Measurements from ENCODE around the gene NME8.
"Not testable (repeated sequence)": the region's sequence is repeated elsewhere in the genome, so short reads cannot be mapped to it uniquely, and the experiment has no call there.

Gene NME8, protein sequence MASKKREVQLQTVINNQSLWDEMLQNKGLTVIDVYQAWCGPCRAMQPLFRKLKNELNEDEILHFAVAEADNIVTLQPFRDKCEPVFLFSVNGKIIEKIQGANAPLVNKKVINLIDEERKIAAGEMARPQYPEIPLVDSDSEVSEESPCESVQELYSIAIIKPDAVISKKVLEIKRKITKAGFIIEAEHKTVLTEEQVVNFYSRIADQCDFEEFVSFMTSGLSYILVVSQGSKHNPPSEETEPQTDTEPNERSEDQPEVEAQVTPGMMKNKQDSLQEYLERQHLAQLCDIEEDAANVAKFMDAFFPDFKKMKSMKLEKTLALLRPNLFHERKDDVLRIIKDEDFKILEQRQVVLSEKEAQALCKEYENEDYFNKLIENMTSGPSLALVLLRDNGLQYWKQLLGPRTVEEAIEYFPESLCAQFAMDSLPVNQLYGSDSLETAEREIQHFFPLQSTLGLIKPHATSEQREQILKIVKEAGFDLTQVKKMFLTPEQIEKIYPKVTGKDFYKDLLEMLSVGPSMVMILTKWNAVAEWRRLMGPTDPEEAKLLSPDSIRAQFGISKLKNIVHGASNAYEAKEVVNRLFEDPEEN

DNA sequence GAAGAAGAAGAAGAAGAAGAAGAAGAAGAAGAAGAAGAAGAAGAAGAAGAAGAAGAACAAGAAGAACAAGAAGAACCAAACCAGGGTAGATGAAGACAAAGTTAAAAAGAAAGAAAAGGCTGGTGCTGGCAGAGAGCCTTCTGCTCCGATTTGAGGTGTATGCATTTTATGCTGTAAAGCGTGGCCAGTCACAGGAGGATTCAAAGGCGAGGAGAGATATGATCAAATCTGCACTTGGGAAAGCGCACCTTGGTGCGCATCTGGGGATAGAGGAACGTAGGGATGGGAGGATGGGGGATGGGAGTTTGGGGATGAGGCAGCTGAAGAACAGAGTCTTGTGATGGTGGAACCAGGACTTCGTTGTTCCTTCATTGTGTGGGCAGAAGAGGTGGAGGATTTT is at the start of gene NME8:
NME8 (plus strand) TSS at position 301 of the 400 bp plus-strand sequence. CDS start 1,670 bp downstream, outside the sequence.
- DNase-seq (ENCODE audit: low read depth) = no peak

DNA sequence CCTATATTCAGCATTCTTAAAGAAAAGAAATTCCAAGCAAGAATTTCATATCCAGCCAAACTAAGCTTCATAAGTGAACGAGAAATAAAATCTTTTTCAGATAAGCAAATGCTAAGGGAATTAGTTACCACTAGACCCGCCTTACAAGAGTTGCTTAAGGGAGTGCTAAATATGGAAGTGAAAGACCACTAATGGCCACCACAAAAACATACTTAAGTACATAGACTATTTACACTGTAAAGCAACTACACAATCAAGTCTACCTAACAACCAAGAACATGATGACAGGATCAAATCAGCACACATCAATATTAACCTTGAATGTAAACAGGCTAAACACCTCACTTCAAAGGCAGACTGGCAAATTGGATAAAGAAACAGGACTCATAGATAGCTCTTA is 42.2 kb upstream of the NME8 start:
- no peak for DNase-seq (ENCODE audit: low read depth)

DNA sequence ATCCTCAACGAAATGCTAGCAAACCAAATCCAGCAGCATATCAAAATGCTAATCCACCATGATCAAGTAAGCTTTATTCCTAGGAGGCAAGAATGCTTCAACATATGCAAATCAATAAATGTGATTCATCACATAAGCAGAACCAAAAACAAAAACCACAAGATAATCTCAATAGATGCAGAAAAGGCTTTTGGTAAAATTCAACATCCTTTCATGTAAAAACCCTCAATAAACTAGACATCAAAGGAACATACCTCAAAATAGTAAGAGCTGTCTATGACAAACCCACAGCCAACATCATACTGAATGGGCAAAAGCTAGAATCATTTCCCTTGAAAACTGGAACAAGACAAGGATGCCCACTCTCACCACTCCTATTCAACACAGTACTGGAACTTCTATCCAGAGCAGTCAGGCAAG is 36.2 kb upstream of the NME8 start:
- DNase-seq (ENCODE audit: low read depth) = not testable (repeated sequence)

DNA sequence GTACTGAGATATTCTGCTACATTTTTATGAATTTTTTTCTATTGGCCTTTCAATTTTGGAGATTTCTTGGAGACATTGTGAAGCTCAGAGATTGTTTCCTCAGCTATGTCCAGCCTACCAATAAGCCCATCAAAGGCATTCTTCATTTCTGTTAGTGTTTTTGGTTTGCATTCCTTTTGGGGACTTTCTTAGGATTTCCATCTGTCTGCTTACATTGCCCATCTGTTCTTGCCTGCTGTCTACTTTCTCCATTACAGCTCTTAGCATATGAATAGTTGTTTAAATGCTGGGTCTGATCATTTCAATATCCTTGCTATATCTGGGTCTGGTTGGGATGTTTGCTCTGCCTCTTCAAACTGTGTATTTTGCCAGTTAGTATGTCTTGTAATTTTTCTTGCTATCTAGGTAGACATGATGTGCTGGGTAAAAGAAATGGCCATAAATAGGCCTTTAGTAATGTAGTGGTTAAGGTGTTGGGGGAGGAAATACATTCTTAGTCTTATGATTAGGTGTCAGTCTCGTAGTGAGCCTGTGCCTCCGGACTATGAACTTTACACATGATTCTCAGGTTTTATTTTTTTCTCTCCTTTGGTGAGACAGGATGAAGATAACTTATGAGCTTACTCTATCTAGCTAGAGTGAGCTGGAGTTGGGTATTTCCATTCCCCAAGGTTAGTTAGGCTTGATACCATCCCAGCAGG is 32.6 kb upstream of the NME8 start:
- DNase-seq (ENCODE audit: low read depth) = no peak

DNA sequence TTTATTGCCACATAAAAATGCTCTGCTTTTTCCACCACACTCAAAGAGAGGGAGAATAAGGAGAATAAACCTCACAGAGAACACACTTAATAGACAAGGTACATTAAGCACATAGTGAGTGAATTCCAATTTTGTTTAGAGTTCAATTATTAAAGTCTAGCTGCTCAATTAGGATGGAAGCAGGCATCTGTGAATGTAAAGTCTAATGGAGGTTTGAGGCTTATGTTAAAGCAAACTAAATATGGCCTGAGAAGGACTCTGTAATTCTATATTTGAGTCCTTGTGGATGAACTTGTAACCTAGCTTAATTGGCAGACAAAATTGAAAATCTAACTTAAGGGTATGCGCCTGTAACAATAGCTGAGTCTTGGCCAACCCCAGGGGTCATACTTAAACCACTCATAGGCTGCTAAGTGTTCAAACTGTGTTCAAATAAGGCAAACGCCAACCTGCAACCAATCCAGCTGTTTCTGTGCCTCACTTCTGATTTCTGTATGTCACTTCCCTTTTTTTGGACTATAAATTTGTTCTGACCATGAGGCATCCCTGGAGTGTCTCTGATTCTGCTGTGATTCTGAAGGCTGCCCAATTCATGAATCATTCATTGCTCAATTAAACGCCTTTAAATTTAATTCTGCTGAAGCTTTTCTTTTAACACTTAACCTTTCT is 31.3 kb upstream of the NME8 start:
- no peak for DNase-seq (ENCODE audit: low read depth)

DNA sequence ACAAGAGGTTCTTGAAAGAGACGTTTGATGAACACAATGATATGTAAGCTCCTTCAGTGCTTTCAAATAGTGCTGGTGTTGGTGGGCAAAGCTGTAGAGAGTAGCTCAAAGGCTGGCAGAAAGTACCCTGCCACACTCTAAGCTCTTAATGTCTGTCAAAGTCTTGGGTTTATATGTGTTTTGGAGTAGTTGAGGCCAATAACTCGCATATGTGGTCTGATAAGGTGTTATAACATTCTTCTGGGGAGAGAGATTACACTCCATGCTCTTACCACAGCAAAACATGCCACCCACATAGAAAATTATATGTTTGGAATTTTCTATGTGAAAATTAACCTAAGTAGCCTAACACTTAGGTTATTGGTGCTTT is 30.8 kb upstream of the NME8 start:
- DNase-seq (ENCODE audit: low read depth) = no peak

DNA sequence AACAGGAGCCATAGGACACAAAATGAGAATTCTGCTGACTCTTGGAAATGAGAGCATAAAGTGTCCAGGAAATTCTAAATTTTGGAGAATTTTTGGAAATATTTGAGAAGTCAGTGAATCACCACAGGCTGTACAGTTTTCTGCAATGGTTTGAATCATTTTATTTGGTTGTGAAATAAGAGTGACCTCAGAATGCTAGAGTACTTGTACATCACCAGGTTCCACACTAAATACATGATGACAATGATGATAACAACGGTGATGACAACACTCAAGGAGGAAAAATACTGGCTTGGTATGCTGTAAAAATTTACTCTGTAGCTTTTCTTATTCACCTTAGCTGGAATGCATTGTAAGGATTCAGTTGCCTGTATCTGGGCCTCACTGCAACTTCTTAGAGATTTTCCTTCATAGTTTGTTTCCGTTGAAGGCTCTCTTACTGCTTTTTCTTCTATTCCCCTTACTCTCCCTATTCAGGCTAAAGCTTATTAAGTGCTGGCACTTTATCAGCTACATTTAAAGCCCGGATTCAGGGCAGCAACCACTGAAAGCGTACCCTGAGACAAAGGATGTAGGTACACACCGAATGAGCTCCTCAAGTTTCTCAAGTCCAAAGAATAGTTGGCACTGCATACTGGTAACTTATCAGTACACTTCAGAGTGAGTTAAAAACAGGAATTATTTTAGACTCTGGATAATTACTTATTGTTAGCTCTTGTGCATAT is 30.2 kb upstream of the NME8 start:
- DNase-seq (ENCODE audit: low read depth) = no peak

DNA sequence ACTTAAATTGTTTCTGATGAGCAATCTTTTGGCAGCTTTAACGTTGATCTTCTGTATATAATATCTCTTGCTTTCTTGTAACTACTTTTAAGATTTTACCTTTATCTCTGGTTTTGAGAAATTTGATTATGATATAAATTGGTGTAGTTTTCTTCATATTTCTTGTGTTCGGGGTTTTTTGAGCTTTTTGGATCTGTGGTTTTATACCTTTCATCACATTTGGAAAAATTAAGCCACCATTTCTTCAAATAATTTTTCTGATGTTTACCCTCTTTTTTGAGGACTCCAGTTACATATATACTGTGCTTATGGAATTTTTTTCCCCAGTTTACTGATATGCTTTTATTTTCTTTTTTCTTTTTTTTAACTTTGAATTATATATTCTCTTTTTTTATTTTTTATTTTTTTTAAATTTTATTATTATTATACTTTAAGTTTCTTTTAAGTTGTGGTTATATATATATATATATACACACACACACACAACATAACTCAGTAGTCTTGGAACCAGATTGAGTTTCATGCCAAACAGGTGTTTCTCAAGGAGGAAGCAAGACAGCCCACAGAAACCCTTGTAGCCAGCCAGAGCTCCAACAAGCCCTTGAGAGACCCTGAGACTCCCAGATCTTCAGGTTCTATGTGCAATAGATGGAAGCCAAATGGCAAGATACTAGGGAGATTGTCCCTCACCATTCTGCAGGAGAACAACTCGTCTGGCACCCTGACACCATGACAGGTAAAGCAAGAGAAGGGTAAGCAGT is 27.5 kb upstream of the NME8 start:
- no peak for DNase-seq (ENCODE audit: low read depth)

DNA sequence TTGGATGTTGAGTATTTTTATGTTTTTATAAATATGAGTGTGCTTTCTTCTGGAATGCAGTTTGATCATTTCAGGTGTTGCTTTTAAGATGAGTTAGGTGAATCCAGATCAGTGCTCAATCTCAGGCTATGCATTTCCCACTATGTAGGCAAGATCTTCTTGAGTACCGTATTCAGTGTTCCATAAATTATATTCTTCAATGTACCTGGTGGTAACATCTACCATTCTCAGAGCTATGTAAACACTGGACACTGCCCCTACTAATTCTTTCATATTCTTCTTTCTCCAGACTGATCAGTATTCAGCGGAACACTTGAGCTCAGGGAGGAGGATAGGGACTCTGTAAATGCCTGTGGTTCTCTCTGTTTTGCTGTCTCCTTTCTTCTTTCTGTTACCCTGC is 25.5 kb upstream of the NME8 start:
- no peak for DNase-seq (ENCODE audit: low read depth)

DNA sequence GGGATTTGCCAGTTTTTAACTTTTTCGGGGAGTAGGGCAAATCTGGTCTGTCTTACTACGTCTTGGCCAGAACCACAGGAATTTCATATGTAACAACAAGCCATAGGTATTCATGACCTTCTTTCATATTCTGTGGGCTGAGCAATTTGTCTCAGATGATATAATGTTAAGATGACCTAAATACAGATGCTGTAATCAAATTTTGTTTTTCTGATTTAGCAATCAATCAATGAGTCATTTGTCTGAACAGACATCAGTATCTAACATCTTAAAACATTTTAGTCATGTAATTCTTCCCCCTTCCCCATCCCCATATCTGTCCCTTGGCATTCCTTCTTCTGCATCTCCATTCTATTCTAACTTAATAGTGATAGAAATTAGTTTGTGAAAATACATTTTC is 24.8 kb upstream of the NME8 start:
- no peak for DNase-seq (ENCODE audit: low read depth)

DNA sequence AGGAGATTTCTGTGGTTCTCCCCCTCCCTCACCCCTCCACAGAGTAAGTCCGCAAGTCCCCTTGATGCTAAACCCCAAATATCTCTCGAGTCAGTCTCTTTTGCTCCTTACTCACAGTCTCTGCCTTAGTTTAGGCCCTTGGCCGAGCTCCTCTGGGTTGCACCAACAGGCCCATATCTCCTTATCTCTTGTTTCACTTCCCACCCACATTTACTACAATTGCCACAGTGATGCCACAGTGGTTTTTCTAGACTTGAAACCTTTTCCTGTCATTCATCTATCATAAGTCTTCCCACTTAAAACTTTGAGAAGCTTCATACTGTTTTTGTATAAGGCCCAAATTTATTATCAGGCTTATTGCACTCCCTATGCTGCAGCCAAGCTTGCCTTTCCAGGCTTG is 23.4 kb upstream of the NME8 start:
- no peak for DNase-seq (ENCODE audit: low read depth)

DNA sequence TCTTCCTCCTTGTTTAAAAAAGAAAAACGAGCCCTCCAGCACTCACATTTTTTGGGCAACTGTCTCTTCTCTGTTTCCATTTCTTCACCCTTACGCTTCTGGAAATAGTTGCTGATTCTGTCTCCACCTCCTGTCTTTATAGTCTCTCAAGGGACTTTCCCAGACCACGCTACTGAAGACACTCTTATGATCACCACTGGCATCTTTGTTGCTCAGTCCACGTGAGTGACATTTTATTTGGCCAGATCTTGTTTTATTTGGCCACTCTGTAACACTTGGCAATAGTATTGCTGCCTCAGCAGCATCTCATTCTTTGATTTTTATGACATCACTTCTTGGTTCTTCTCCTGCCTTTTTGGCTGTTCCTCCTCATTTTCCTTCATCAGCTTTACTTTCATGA is 21.6 kb upstream of the NME8 start:
- DNase-seq (ENCODE audit: low read depth) = no peak

DNA sequence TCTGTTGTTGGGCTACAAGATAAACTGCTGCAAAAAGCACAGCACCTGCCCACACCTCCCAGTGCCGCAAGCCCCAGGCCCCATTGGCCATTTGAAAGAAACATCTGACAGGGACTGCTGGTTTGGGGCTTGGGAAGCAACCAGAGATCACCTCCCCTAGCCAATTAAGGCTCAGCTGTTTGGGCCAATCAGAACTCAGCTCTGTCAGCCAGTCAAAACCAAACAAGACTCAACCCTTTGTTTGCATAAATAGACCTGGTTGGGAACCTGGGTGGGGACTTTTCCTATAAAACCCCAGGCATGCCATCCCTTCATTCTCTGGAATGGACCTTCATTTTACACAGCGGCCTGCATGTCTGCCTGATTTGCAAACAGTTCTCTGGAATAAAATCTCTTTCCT is 17.2 kb upstream of the NME8 start:
- DNase-seq (ENCODE audit: low read depth) = no peak

DNA sequence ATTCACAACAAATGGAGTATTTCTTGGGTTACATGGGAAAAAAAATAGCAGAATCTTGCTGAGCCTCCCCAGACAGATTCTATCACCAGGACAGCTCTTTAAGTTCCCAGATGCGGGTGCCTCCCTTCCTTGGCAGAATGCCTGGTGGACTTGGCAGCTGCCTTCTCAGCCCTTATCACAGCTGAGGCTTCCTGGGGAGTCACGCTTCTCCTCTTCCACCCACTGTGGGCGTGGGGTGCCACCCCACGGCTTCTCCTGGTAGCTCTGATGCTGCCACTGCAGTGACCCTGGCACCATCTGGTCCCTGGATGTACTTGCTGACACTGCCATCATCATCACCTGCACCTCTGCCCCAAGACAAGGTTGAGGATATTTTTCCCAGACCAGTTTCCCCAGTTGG is 16.2 kb upstream of the NME8 start:
- no peak for DNase-seq (ENCODE audit: low read depth)

DNA sequence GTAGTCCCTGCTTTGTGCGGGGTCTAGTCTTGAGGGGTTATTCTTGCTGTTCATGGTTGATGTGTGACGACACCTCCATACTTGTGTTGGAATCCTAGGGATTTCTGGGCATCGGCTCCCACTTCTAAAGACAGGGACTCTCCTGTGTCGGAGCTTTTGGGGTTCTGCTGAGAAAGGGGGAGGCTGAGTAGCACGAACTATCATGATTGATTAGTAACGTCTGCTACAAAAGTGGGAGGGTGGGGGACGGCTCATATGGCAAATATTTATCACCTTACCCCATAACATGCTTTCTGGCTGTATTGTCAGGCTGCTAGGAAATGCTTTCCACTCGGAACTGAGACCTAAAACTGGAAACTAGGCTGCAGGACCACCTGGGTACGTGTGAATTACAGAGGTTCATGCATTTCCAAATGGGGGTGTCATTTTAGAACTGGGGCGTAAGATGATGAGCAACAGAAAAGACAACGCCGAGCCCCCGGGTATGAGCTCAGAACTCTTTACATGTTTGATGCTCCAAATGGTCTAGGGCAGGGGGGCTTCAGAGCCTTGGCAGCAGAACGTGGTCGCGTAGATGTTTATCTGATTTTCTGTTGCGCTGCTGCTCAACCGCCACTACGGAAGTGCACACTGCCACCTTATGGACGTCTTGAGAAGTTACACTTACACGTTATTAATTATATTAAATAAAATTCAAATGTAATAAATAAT is 15.1 kb upstream of the NME8 start:
- peak; percentile 14 for DNase-seq (ENCODE audit: low read depth)

DNA sequence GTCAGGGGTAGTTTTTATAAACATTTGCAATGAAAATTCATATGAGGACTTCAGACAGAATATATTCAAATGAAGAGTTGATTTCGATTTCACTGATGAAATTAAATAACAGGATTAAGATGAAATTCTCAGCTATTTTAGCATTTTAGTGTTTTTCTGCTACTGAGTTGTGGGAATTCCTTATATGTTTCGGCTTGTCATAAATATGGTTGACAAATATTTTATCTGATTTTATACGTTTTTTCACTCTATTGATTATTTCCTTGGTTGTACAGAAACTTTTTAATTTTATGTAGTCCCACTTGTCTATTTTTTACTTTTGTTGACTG is 14.6 kb upstream of the NME8 start:
- no peak for DNase-seq (ENCODE audit: low read depth)

DNA sequence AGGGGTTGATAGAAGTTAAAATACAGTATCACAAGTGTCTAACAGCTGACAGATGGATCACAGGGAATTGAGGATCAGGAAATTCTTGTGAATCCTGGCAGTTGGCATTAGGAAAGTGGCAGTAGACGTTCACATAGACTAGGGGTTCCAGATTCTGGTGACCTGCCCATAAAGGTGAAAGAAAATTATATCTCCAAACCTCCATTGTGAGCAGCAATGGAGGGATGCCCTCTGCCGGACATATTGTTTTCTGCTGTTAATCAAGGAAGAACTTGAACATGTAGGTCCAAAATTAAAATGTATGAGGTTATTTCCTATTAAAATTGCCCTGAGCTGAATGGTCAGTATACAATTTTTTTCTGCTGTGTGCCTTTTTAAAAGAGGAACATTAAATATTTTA is 5.1 kb downstream of the NME8 start:
- DNase-seq (ENCODE audit: low read depth) = no peak

DNA sequence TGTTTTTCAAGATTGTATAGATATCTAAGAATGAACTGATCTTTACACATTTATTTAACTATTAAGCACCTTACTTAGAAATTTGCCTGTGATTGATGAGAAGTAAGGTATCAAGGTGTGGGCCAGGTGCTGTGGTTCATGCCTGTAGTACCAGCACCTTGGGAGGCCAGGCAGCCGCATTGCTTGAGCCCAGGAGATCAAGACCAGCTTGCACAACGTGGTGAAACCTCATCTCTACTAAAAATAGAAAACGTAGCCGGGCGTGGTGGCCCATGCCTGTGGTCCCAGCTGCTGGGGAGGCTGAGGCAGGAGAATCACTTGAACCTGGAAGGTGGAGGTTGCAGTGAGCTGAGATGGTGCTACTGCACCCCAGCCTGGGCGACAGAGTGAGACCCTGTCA is 33.7 kb downstream of the NME8 start:
- DNase-seq (ENCODE audit: low read depth) = no peak

DNA sequence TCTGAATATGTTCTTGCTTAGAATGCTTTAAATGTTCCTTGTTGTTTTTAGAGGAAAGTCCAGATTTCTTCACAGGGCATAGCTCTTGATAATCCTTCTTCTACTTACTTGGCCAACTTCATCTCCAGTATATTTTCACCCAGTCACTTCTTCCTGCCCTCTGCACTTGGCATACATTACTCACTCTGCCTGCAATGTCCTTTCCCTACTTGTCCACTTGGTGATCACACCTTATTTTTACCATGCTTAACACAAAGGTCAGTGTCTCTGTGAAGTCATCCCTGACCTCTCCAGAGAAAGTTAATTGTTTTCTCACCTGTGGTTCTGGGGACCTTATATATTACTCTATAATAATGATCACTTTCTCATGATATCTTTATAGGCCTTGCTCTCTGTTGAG is 45.0 kb downstream of the NME8 start:
- DNase-seq (ENCODE audit: low read depth) = no peak

DNA sequence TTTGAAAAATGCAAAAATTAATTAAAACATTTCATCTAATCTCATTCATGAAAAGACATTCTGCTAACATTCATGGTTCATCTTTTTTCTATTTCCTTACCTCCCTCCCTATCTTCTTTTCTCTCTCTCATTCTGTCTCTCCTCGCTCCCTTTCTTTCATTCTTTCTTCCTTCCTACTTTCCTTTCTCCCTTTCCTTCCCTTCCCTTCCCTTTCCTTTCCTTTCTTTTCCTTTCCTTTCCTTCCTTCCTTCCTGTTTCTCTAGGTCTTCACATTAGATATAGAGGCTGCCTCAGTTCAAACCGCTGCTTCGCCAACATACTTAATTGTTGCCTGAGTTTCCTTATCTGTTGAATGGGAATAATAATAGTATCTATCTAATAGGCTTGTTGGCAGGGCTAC is 46.3 kb downstream of the NME8 start:
- no peak for DNase-seq (ENCODE audit: low read depth)

DNA sequence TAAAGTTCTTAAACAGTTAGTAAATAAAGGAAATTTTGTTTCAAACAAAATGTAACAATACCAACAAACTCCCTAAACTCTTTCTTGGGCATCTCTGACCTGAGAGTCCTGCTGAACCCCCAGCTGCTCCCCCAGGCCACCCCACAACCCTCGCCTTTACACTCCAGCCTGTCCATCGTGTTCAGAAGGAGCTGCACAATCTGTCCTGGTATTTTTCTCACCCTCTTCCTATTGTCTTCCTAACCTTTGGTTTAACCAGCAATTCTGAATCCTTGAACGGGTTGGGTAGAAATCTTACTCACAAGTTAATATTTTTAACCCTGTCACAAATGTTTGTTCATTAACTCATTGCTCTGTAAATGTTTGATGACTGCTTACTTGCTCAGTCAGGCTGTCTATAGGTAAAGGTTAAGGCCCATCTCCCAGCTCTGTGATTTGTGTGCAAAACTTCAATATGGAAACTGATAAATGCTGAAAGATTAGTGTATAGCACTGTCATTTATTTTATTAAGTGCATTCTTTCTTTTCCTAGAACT is 51.4 kb downstream of the NME8 start:
- DNase-seq (ENCODE audit: low read depth) = no peak
